Uterus (tissue), 4 donors: ENCODE data around the gene MAB21L4. TPM values are rescaled to one million over a fixed set of nuclear protein-coding genes. Genes with fewer than 3 reads are reported as not detected.

Experiments used
- DNase-seq, 2 donors: peaks; one replicate each; pipeline ENCODE4 v3.0.0-alpha.2; 2019 to 2020
- H3K27ac ChIP-seq, 2 donors: fragments of 200-600 bp; sonication (generic); 1 replicate in 1 of 2; 2 replicates in 1 of 2; pipeline ENCODE4 v1.5.1; 2016 to 2018
- H3K27me3 ChIP-seq, 2 donors: fragments of 200-600 bp; sonication (generic); one replicate each; pipeline ENCODE4 v1.5.1; 2018 to 2019; ENCODE audit warnings: control low read depth in 1 of 2
- H3K36me3 ChIP-seq, 2 donors: fragments of 200-600 bp; sonication (generic); one replicate each; pipeline ENCODE4 v1.5.1; 2019; ENCODE audit warnings: control low read depth in 1 of 2
- H3K4me1 ChIP-seq, 2 donors: fragments of 200-600 bp; sonication (generic); one replicate each; pipeline ENCODE4 v1.5.1; 2018 to 2019; ENCODE audit warnings: control low read depth in 1 of 2
- H3K4me3 ChIP-seq, 2 donors: fragments of 200-600 bp; sonication (generic); 1 replicate in 1 of 2; 2 replicates in 1 of 2; pipeline ENCODE4 v1.5.1; 2018 to 2019; ENCODE audit warnings: mild to moderate bottlenecking in 1 of 2
- H3K9me3 ChIP-seq, 2 donors: fragments of 200-600 bp; sonication (generic); one replicate each; pipeline ENCODE4 v1.5.1; 2019; ENCODE audit warnings: control low read depth in 1 of 2
- CTCF ChIP-seq, 4 experiments: fragments of 200-600 bp in 2 of 4; fragments of 450-650 bp in 2 of 4; sonication (generic) in 2 of 4; IDR thresholded peaks; one replicate each; pipeline ENCODE4 v1.5.1; 2016 to 2019; ENCODE audit warnings: antibody characterized with exemption in 4 of 4, mild to moderate bottlenecking in 2 of 4, moderate library complexity in 1 of 4
- POLR2A ChIP-seq, 2 donors: fragments of 450-650 bp; IDR thresholded peaks; one replicate each; pipeline ENCODE4 v1.6.1; 2016; ENCODE audit warnings: antibody characterized with exemption in 2 of 2, mild to moderate bottlenecking in 1 of 2, moderate library complexity in 1 of 2
- intact Hi-C: fragments of 100-400 bp; cut with DNase I; formaldehyde crosslinking; loops from one replicate; pipeline ENCODE4 v1.15.1; 2023; ENCODE audit warnings: low total_unique reads
- total RNA-seq, 4 donors: library from RNA; depleted of rRNA in 3 of 4; stranded (reverse); fragments of >200 nt in 3 of 4; gene quantifications; one replicate each; pipeline versions ENCODE4 v1.1.0 to v1.2.4, GENCODE V29; 2014 to 2023
- donor health status: DM: yes; HTN: yes; CAD: no.

MAB21L4 gene
- total RNA-seq, 4 donors from 2014 or later = 0.97 TPM; not detected in 3

GRCh38 chr2:240888130-240888889, 7.6 kb downstream of the MAB21L4 start:
- DNase-seq = no peak
- no peak overlapping the region for H3K27ac ChIP-seq
- intact Hi-C loops = no loop called here
- no peaks in the 10 kb centered on the region for H3K4me1 ChIP-seq
- H3K4me3 ChIP-seq = no peak overlapping the region
- no peaks in the 10 kb centered on the region for H3K27me3 ChIP-seq
- H3K9me3 ChIP-seq = no peaks in the 10 kb centered on the region
- TF ChIP-seq POLR2A (IDR thresholded peaks at IDR 0.05) (no peak), CTCF (IDR thresholded peaks at IDR 0.05) (no peak)
- H3K36me3 ChIP-seq = no peaks in the 10 kb centered on the region

- no peak for TF ChIP-seq POLR2A (IDR thresholded peaks at IDR 0.05)
- TF ChIP-seq CTCF (IDR thresholded peaks at IDR 0.05) = no peak
- H3K27ac ChIP-seq = no peak overlapping the region
- DNase-seq = no peak
- no peaks in the 10 kb centered on the region for H3K36me3 ChIP-seq
- no peaks in the 10 kb centered on the region for H3K27me3 ChIP-seq
- no peaks in the 10 kb centered on the region for H3K9me3 ChIP-seq
- no peak overlapping the region for H3K4me3 ChIP-seq
- no peaks in the 10 kb centered on the region for H3K4me1 ChIP-seq
- intact Hi-C loops = no loop called here
Observed at GRCh38 chr2:240887631-240888030, 8.3 kb downstream of the MAB21L4 start.

GRCh38 chr2:240886678-240887609, 9.0 kb downstream of the MAB21L4 start:
- no peaks in the 10 kb centered on the region for H3K36me3 ChIP-seq
- H3K9me3 ChIP-seq = no peaks in the 10 kb centered on the region
- no peak for TF ChIP-seq POLR2A (IDR thresholded peaks at IDR 0.05)
- TF ChIP-seq CTCF (IDR thresholded peaks at IDR 0.05) = no peak
- no peak overlapping the region for H3K4me3 ChIP-seq
- DNase-seq = no peak
- H3K27ac ChIP-seq = no peak overlapping the region
- H3K4me1 ChIP-seq = no peaks in the 10 kb centered on the region
- H3K27me3 ChIP-seq = no peaks in the 10 kb centered on the region
- intact Hi-C loops = no loop called here

- no peaks in the 10 kb centered on the region for H3K4me1 ChIP-seq
Observed at GRCh38 chr2:240886023-240886565, 9.9 kb downstream of the MAB21L4 start.

More at GRCh38 chr2:240886023-240886565, 9.9 kb downstream of the MAB21L4 start:
- Histone ChIP-seq H3K27me3 (no peaks in the 10 kb centered on the region), H3K4me3 (no peak overlapping the region), H3K36me3 (no peaks in the 10 kb centered on the region), H3K27ac (no peak overlapping the region), H3K9me3 (no peaks in the 10 kb centered on the region)
- TF ChIP-seq CTCF (IDR thresholded peaks at IDR 0.05) (no peak), POLR2A (IDR thresholded peaks at IDR 0.05) (no peak)
- intact Hi-C loops = no loop called here
- no peak for DNase-seq
